Effector memory CD8-positive, alpha-beta T cell (primary cell): ENCODE results near the gene CADPS.

Experiments
- ATAC-seq: fragments of 150-1000 bp; cut with Tn5 transposase; replicated peaks from 2 replicates; pipeline ENCODE4 v1.10.0; 2021; ENCODE audit warnings: mild to moderate bottlenecking, moderate library complexity
- DNase-seq, 3 experiments: peaks; one replicate each; pipeline ENCODE4 v3.0.0; 2021
- H3K27ac Mint-ChIP-seq, 2 donors: one replicate each; pipeline ENCODE4 v1.8.0; 2022; ENCODE audit warnings: mild to moderate bottlenecking in 2 of 2, mixed read lengths in 2 of 2, moderate library complexity in 2 of 2
- H3K27me3 Mint-ChIP-seq, 2 donors: one replicate each; pipeline ENCODE4 v1.8.0; 2022; ENCODE audit warnings: mixed read lengths in 2 of 2
- H3K36me3 Mint-ChIP-seq: one replicate; pipeline ENCODE4 v1.8.0; 2022; ENCODE audit warnings: mild to moderate bottlenecking, moderate library complexity, mixed read lengths; ENCODE audit not compliant: insufficient read depth
- H3K4me1 Mint-ChIP-seq, 2 donors: one replicate each; pipeline ENCODE4 v1.8.0; 2022; ENCODE audit warnings: low read depth in 2 of 2, mixed read lengths in 2 of 2
- H3K4me3 Mint-ChIP-seq, 2 donors: one replicate each; pipeline ENCODE4 v1.8.0; 2022; ENCODE audit warnings: mild to moderate bottlenecking in 2 of 2, mixed read lengths in 2 of 2, moderate library complexity in 2 of 2
- H3K9me3 Mint-ChIP-seq, 2 donors: one replicate each; pipeline ENCODE4 v1.8.0; 2022; ENCODE audit warnings: mixed read lengths in 2 of 2

The CADPS gene

DNA sequence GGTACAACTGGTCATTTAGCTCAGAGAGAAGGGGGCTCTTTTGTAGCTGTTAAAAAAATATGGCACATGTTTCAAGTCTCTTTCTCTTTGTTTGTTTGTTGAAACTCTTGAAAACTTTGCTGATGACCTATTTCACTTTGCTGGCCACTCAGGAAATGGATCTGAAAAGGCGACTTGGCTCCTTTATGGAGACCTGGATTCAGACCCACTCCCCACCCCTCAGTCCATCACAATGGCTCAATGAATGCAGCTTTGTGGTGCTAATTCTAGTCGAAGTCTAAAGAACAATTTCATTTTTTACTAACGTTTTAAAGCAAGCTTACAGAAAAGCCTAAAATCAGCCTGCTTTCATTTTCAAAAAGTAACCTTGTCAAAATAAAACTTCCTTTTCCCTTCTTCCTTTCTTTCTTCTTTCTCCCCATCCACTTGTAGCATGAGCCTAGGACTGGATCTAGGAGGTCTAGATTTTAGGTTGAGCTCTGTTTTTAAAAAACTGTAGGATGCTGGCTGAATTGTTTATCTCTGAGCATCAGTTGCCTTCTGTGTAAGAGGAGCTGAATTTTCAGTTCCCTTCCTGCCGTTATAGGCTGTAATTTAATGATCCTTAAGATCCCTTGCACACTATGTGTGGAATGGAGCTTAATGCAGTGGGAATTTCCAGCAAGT, 336.4 kb downstream of the CADPS start:
- no peaks in the 10 kb centered on the region for H3K27me3 Mint-ChIP-seq
- H3K36me3 Mint-ChIP-seq: no peaks in the 10 kb centered on the region
- DNase-seq (no peak), ATAC-seq (no peak)
- H3K9me3 Mint-ChIP-seq: peaks cover 0 to 2% of the 10 kb centered on the region in 2 donors
- H3K4me3 Mint-ChIP-seq: no peak overlapping the region
- H3K4me1 Mint-ChIP-seq: no peaks in the 10 kb centered on the region
- H3K27ac Mint-ChIP-seq: no peak overlapping the region

DNA sequence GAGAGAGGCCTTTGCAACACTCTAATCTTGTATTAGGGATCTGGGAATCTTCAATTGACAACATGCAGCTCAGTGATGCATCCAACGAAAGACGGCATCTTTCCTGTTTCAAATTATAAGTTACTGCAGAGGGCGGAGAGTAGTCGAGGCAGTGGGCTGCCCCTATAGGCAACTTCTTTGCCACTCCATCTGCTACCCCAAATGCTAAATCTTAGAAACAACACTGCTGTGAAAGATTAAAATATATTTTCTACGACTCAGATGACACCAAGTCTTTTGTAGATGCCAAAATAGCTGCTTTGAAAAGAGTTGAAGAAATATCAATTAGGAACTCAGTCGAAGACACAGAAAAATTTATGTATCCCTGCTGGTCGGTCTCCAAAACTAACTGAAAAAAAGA, 340.9 kb downstream of the CADPS start:
- no peaks in the 10 kb centered on the region for H3K4me1 Mint-ChIP-seq
- H3K9me3 Mint-ChIP-seq: peaks cover 0 to 5% of the 10 kb centered on the region in 2 donors
- no peaks in the 10 kb centered on the region for H3K36me3 Mint-ChIP-seq
- H3K27ac Mint-ChIP-seq: no peak overlapping the region
- DNase-seq (no peak), ATAC-seq (no peak)
- H3K4me3 Mint-ChIP-seq: no peak overlapping the region
- no peaks in the 10 kb centered on the region for H3K27me3 Mint-ChIP-seq

DNA sequence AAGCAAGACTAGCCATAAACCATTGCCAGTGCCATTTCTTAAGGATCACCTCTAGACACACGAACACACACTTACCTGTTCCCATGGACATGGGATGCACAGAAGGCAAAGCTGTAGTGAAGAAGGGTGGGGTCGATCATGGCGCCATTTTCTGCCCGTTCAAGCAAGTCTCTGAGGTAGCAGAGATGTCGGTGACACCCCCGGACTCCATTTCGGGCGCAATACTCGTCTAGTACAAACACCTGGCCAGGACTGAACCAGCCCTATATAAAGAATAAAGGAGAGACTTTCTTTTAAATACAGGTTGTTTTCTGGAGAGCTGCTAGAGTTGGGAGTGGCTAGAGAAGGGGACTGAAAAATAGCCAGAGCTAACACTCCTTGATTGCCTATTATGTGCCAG, 342.4 kb downstream of the CADPS start:
- Mint-ChIP-seq H3K27ac (no peak overlapping the region), H3K27me3 (no peaks in the 10 kb centered on the region), H3K9me3 (peaks cover 0 to 5% of the 10 kb centered on the region in 2 donors), H3K36me3 (no peaks in the 10 kb centered on the region), H3K4me1 (no peaks in the 10 kb centered on the region), H3K4me3 (no peak overlapping the region)
- ATAC-seq: no peak
- no peak for DNase-seq

DNA sequence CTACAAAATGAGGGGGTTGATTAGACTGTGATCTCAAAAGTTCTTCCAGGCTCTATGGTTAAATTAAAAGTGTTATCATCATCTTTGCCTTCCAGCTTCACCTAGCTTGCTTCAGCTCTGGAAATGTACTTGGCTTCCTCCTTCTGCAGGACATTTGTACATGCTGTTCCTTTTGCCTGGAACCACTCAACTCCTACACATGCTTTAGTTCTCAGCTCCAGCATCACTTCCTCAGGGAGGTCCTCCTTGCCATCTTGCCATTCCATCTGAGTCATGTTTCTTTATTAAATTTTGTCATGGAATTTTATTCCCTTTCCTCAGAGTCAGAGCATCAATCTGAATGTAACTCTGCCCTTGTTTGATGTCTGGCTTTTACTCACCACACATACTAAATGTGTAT, 343.2 kb downstream of the CADPS start:
- H3K9me3 Mint-ChIP-seq: peaks cover 0 to 5% of the 10 kb centered on the region in 2 donors
- H3K27me3 Mint-ChIP-seq: no peaks in the 10 kb centered on the region
- H3K27ac Mint-ChIP-seq: no peak overlapping the region
- no peak overlapping the region for H3K4me3 Mint-ChIP-seq
- H3K36me3 Mint-ChIP-seq: no peaks in the 10 kb centered on the region
- ATAC-seq: no peak
- no peaks in the 10 kb centered on the region for H3K4me1 Mint-ChIP-seq
- DNase-seq: no peak

DNA sequence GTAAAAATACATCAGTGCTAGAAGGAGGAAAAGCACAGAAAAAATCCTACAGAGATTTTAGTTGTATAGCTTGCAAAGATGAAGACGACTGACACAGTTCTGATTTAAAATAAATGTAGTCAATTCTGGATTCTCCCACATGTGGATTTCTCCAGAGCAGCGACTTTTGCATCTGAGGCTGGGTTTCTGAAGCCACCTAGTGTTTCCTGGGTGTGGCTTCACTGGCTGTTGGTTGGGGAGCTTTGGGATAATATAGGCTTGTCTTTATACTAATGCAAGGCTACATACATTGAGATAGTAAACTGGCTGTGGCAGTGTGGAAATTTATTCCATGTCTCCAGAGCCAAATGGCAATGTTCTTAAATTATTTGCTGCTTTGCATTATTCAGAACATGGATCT, 343.7 kb downstream of the CADPS start:
- peaks cover 0 to 4% of the 10 kb centered on the region in 2 donors for H3K9me3 Mint-ChIP-seq

DNA sequence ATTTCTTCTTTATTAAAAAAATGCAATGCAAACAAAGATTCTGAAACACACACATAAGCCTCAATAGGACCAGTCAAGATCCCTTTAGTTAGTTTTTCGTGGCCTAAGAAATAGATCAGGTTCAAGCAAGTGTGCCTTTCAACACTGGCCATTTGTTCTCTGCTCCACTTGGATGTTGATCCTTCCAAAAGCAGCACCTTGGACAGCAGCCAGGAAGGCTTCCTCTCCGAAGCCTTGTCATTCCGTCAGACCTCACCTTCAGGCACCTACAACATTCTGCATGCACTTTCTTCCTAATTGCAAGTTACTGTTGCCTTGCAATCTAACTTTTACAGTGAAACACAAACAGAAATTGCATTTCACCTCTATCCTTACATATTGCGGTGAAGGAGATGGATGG, 346.0 kb downstream of the CADPS start:
- H3K4me3 Mint-ChIP-seq: no peak overlapping the region
- H3K9me3 Mint-ChIP-seq: peaks cover 0 to 8% of the 10 kb centered on the region in 2 donors
- H3K27me3 Mint-ChIP-seq: no peaks in the 10 kb centered on the region
- no peak overlapping the region for H3K27ac Mint-ChIP-seq
- no peaks in the 10 kb centered on the region for H3K4me1 Mint-ChIP-seq
- DNase-seq (no peak), ATAC-seq (no peak)
- H3K36me3 Mint-ChIP-seq: no peaks in the 10 kb centered on the region

More for the DNA sequence above, 343.7 kb downstream of the CADPS start:
- Mint-ChIP-seq H3K27me3 (no peaks in the 10 kb centered on the region), H3K4me1 (no peaks in the 10 kb centered on the region), H3K27ac (no peak overlapping the region), H3K36me3 (no peaks in the 10 kb centered on the region), H3K4me3 (no peak overlapping the region)
- ATAC-seq (no peak), DNase-seq (no peak)

DNA sequence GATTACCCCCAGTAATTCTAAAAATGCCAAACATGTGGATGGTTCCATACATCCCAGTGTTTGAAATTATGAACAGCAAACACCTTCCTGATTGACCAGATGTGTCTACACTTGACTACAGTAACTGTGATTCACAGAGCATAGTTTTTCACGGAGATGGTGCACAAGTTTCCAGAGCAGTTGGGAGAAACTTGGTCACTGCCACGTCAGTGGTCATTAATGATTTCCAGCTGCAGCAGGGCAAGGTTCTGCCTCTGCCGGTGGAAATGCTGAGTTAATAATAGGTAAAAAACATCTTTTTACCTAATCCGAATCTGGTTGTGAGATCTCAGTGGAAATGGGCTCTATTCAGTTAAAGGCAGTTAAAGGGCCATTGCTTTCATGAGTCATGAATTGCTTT, 347.7 kb downstream of the CADPS start:
- no peak overlapping the region for H3K27ac Mint-ChIP-seq
- H3K4me1 Mint-ChIP-seq: no peaks in the 10 kb centered on the region
- H3K36me3 Mint-ChIP-seq: no peaks in the 10 kb centered on the region
- no peaks in the 10 kb centered on the region for H3K27me3 Mint-ChIP-seq
- DNase-seq (no peak), ATAC-seq (no peak)
- peaks cover 4 to 6% of the 10 kb centered on the region in 2 donors for H3K9me3 Mint-ChIP-seq
- H3K4me3 Mint-ChIP-seq: no peak overlapping the region

DNA sequence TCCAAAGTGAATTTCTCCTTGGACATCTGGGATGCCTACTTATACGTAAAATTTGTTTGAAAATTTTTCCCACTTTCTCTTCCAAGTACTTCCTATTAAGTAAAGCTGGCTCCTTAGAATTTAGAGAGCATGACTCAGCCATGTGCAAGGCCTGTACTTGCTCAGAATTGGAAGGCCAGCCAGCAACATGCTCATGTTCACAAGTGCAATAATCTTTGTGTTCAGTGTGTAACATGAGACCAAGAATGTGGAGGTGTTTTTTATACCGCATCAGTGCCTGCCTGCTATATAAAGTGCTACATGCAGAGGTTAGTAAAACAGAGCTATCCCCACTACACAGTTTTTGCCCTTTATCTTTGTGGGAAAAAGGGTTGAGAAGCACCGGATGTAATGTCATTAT, 349.9 kb downstream of the CADPS start:
- no peak for ATAC-seq
- no peak overlapping the region for H3K4me3 Mint-ChIP-seq

DNA sequence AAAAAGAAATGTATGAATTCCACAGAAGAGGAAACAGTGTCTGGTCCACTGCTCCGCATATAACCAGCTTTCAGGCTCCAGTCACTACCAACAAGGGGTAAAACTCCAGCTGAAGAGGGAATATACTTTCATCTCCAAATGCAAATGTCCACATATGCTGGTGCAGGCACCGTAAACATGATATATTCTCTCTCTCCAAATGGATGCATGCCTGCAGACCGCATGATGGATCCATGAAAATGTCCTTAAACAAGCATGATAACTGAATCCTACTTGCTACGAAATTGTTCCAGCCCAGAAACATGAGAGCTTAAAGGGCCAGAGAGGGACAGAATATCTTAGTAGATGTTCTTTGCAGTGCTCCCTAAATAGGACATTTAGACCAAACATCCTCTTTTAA, 351.5 kb downstream of the CADPS start:
- ATAC-seq (no peak), DNase-seq (no peak)
- H3K36me3 Mint-ChIP-seq: no peaks in the 10 kb centered on the region
- peaks cover 7 to 10% of the 10 kb centered on the region in 2 donors for H3K9me3 Mint-ChIP-seq
- no peak overlapping the region for H3K27ac Mint-ChIP-seq
- no peaks in the 10 kb centered on the region for H3K4me1 Mint-ChIP-seq
- H3K27me3 Mint-ChIP-seq: no peaks in the 10 kb centered on the region
- H3K4me3 Mint-ChIP-seq: no peak overlapping the region

More for the DNA sequence above, 349.9 kb downstream of the CADPS start:
- Mint-ChIP-seq H3K27me3 (no peaks in the 10 kb centered on the region), H3K9me3 (peaks cover 4 to 10% of the 10 kb centered on the region in 2 donors), H3K27ac (no peak overlapping the region), H3K4me1 (no peaks in the 10 kb centered on the region), H3K36me3 (no peaks in the 10 kb centered on the region)
- no peak for DNase-seq

DNA sequence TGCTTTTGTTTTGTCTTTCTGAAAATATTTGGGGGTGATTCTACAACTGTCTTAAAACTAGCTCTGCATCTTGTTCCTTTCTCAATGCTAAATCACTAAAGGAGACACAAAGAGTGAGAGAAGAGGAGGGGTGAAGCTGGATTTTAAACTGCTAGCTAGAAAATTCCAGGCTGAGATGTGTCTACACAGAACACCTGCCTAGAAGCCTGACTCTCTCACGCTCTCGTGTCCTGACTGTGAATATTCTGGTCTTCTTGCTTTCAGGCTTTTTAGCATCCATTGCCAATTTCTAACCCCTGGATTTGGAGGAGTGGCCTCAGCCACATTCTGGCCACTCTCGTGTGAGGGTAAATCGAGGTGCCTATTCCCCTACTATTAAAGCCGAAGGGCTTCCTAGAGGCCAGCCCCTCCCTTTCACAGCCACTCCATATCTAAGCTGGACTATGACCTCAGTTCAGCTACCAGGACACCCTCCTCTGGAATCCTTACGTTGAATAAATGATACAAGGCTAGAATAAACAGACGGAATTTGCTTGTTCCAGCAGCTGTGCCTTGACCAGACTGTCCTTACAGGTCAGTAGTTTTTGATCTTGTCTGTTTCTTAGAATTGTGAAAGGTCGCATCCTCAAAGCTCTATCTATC, 353.6 kb downstream of the CADPS start:
- DNase-seq (no peak), ATAC-seq (no peak)
- no peaks in the 10 kb centered on the region for H3K27me3 Mint-ChIP-seq
- no peaks in the 10 kb centered on the region for H3K36me3 Mint-ChIP-seq
- H3K4me1 Mint-ChIP-seq: no peaks in the 10 kb centered on the region
- H3K4me3 Mint-ChIP-seq: no peak overlapping the region
- H3K27ac Mint-ChIP-seq: no peak overlapping the region
- peaks cover 9 to 10% of the 10 kb centered on the region in 2 donors for H3K9me3 Mint-ChIP-seq

DNA sequence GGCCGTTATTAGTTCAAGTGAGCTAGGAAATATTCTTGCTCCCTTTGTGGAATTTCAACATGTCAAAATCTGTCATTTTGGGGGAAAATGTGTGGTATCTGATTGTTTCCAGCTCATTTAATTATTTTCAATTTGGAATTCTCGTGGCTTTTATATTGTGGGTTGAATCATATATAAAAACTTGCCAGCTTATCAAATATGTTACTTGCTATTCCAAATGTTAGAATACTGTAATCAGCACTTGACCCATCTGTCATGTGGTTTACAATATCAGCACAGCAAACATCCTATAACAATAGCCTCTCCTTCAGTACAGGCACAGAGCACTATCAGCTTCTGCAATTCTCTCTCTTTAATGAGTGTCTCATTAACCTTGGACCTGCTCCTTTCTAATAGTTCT, 371.7 kb downstream of the CADPS start:
- Mint-ChIP-seq H3K4me3 (no peak overlapping the region), H3K36me3 (no peaks in the 10 kb centered on the region), H3K9me3 (peaks cover 0 to 4% of the 10 kb centered on the region in 2 donors), H3K27me3 (no peaks in the 10 kb centered on the region), H3K27ac (no peak overlapping the region), H3K4me1 (no peaks in the 10 kb centered on the region)
- no peak for ATAC-seq
- DNase-seq: no peak

DNA sequence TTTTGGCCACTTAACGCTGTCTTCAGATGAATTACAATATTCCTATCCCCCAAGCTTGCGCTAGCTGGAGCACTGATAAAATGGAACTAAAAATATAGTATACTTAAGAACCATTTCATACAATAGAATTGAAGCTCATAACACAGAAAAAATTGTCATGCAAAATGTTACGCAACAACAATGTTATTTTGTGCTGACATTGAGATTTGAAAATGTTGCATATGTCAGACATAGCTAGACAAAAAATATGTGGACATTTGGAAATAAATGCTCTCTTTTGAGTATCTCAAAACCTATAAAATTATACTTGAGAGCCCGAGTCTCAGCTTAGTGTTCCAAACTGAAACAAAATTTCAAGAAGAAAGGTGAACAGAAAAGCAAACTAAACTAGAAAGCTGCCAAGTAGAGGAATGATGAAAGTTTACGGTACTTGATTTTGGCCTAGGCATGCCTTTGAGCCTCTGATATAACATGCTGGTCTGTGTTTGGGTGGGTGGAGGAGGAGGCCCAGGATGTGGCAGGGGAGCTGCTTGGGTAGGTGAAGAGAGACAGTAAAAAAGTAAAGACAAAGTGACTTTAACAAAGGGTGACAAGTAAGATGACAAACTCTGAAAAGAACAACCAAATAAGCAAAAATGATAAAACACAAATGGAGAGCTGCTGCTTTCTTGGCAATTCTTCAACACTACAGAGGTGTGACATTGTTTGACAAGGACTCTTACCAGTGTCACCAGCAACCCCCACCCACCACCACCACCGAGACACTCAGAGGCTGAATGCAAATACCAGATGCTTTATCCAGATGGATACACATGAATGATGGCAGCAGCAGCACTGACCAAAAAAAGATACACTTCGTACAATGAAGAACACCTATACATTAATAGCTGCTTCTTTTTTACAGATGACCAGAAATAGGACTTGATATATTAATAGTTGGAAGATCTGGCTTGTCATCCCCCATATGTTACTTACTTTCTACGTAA, 372.6 kb downstream of the CADPS start:
- no peaks in the 10 kb centered on the region for H3K36me3 Mint-ChIP-seq
- no peak overlapping the region for H3K27ac Mint-ChIP-seq
- H3K4me3 Mint-ChIP-seq: no peak overlapping the region
- DNase-seq: no peak
- no peaks in the 10 kb centered on the region for H3K27me3 Mint-ChIP-seq
- no peak for ATAC-seq
- H3K9me3 Mint-ChIP-seq: peaks cover 0 to 5% of the 10 kb centered on the region in 2 donors
- no peaks in the 10 kb centered on the region for H3K4me1 Mint-ChIP-seq

DNA sequence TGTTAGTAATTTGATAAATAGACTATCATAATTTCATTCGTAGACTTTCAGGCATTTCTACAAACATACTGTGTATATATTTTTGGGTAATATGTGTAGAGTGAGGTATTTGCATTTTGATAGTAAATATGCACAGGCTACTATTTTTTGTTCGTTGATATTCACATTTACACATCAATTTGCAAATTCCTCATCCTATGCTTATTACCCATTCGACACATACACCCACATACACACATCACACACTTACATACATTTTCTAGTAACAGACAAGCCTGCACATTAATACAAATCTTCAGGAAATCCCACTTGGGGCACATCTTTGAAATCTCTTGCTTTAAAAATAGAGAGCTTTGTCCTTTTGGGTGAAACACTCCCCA, 373.9 kb downstream of the CADPS start:
- H3K9me3 Mint-ChIP-seq: peaks cover 0 to 6% of the 10 kb centered on the region in 2 donors
- ATAC-seq (no peak), DNase-seq (no peak)
- no peak overlapping the region for H3K4me3 Mint-ChIP-seq
- no peaks in the 10 kb centered on the region for H3K4me1 Mint-ChIP-seq
- H3K27ac Mint-ChIP-seq: no peak overlapping the region
- no peaks in the 10 kb centered on the region for H3K27me3 Mint-ChIP-seq
- H3K36me3 Mint-ChIP-seq: no peaks in the 10 kb centered on the region
